ENCODE data around the gene FNTB. TPM values are rescaled to one million over a fixed set of nuclear protein-coding genes. Genes with fewer than 3 reads are reported as not detected.

Gene FNTB
- total and polyA plus RNA-seq, 2 donors (not counting 1 experiment from before 2014, with no cell fraction given), result 6.6 to 10.2 TPM

DNA sequence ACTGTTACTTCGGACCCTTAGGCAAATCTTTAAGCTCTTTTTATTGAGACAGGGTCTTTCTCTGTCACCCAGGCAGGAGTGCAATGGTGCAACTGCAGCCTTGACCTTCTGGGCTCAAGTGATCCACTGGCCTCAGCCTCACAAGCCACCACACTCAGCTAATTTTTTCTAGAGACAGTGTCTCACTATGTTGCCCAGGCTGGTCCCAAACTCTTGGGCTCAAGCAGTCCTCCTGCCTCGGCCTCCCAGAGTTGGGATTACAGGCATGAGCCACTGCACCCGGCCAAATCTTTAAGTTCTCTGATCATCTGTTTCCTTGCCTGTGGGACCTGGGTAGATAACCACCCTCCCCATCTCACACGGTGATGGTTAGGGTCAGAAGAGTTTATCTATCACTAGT, 41.8 kb upstream of the FNTB start:
- Mint-ChIP-seq H3K4me3 (no peak overlapping the region), H3K4me1 (peaks cover 24% of the 10 kb centered on the region), H3K9me3 (ENCODE audit: insufficient read depth) (no peaks in the 10 kb centered on the region), H3K27ac (no peak overlapping the region), H3K27me3 (no peaks in the 10 kb centered on the region)
- POLR2A ChIA-PET, result no interaction called here
- Histone ChIP-seq H3K9ac (ENCODE audit: low read length) (no peak overlapping the region), H3K27ac (ENCODE audit: low read length in 2 of 2) (no peak overlapping the region), H3K9me3 (ENCODE audit: control extremely low read depth in 1 of 3, control insufficient read depth in 2 of 3, insufficient read depth in 1 of 3, low read length in 2 of 3) (no peaks in the 10 kb centered on the region), H3K4me1 (ENCODE audit: control insufficient read depth in 2 of 2, insufficient read depth in 2 of 2, low read length in 2 of 2) (peaks cover 10 to 13% of the 10 kb centered on the region in 2 donors), H3K36me3 (replicated peaks in 1 of 2; ENCODE audit: control extremely low read depth in 1 of 2, control insufficient read depth in 1 of 2, extremely low read depth in 1 of 2, insufficient read depth in 2 of 2, low read length in 1 of 2) (peaks cover 0 to 9% of the 10 kb centered on the region in 2 experiments), H3K4me2 (replicated peaks; ENCODE audit: low read depth, low read length, poor library complexity, severe bottlenecking) (no peak overlapping the region), H3K79me2 (ENCODE audit: control insufficient read depth, insufficient read depth, low read length) (no peaks in the 10 kb centered on the region), H4K20me1 (ENCODE audit: control insufficient read depth, insufficient read depth, low read length, poor library complexity, severe bottlenecking) (no peaks in the 10 kb centered on the region), H3K27me3 (replicated peaks in 1 of 4; ENCODE audit: control extremely low read depth in 1 of 4, control insufficient read depth in 3 of 4, insufficient read depth in 4 of 4, low read length in 3 of 4) (no peaks in the 10 kb centered on the region), H2AFZ (ENCODE audit: insufficient read depth, low read depth, low read length, poor library complexity, severe bottlenecking) (no peak overlapping the region), H3K4me3 (ENCODE audit: control extremely low read depth in 1 of 5, extremely low read depth in 1 of 5, insufficient read depth in 1 of 5, low read depth in 2 of 5, low read length in 4 of 5) (no peak overlapping the region)
- intact Hi-C loops (cut with micrococcal nuclease), result no loop called here
- CTCF ChIA-PET, result no interaction called here
- DNase-seq, result no peak
- no peak for TF ChIP-seq EZH2 (IDR thresholded peaks at IDR 0.05; ENCODE audit: borderline replicate concordance, insufficient read depth, low read depth, low read length, poor library complexity, severe bottlenecking)
- TF ChIP-seq, protein P1, sequence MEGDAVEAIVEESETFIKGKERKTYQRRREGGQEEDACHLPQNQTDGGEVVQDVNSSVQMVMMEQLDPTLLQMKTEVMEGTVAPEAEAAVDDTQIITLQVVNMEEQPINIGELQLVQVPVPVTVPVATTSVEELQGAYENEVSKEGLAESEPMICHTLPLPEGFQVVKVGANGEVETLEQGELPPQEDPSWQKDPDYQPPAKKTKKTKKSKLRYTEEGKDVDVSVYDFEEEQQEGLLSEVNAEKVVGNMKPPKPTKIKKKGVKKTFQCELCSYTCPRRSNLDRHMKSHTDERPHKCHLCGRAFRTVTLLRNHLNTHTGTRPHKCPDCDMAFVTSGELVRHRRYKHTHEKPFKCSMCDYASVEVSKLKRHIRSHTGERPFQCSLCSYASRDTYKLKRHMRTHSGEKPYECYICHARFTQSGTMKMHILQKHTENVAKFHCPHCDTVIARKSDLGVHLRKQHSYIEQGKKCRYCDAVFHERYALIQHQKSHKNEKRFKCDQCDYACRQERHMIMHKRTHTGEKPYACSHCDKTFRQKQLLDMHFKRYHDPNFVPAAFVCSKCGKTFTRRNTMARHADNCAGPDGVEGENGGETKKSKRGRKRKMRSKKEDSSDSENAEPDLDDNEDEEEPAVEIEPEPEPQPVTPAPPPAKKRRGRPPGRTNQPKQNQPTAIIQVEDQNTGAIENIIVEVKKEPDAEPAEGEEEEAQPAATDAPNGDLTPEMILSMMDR (IDR thresholded peaks at IDR 0.05), result no peak
- no peak for ATAC-seq (ENCODE audit: low read depth)
- WGBS (ENCODE audit: insufficient coverage), result 100% methylated on average over 2 of the region's 4 CpGs

DNA sequence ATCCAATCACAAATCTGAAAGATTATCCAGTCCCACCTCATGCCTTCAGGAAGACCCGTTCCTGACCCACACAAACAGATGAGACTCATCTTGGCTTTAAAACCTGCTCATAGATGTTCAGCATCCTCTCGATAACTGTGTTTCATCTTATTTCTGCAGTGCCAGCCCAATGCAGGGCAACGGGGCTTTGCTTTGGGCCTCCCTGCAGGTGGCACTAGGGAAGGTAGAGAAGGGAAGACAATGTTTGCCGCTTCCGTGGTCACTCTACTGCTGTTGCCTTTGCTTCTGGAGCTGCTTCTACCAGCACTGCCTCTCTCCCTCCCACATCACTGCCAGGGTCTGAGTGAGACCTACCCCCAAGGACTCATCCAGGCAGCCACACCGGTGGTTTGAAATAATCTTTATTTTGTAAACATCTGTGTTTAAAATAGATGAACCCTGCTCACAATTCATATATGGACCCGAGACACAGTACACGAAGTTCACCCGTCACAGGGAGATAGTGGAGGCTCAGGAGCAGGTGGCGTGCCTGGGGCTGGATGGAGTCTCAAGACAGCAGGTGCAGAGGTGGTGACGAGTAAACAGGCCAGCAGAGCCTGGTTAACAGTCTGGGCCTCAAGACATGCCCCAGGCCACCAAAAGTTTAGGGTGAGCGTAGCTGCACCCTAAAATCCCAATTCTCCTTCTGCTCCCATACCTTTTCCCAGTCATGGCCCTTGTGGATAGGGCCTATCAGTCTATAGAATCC, 41.1 kb upstream of the FNTB start:
- no peak for TF ChIP-seq EZH2 (IDR thresholded peaks at IDR 0.05; ENCODE audit: borderline replicate concordance, insufficient read depth, low read depth, low read length, poor library complexity, severe bottlenecking)
- TF ChIP-seq, protein P1 (IDR thresholded peaks at IDR 0.05), result no peak
- Mint-ChIP-seq H3K27ac (no peak overlapping the region), H3K9me3 (ENCODE audit: insufficient read depth) (no peaks in the 10 kb centered on the region), H3K4me3 (no peak overlapping the region), H3K4me1 (peaks cover 24% of the 10 kb centered on the region), H3K27me3 (no peaks in the 10 kb centered on the region)
- Histone ChIP-seq H3K4me2 (replicated peaks; ENCODE audit: low read depth, low read length, poor library complexity, severe bottlenecking) (no peak overlapping the region), H3K4me1 (ENCODE audit: control insufficient read depth in 2 of 2, insufficient read depth in 2 of 2, low read length in 2 of 2) (peaks cover 10 to 13% of the 10 kb centered on the region in 2 donors), H4K20me1 (ENCODE audit: control insufficient read depth, insufficient read depth, low read length, poor library complexity, severe bottlenecking) (no peaks in the 10 kb centered on the region), H3K9me3 (ENCODE audit: control extremely low read depth in 1 of 3, control insufficient read depth in 2 of 3, insufficient read depth in 1 of 3, low read length in 2 of 3) (no peaks in the 10 kb centered on the region), H3K36me3 (replicated peaks in 1 of 2; ENCODE audit: control extremely low read depth in 1 of 2, control insufficient read depth in 1 of 2, extremely low read depth in 1 of 2, insufficient read depth in 2 of 2, low read length in 1 of 2) (peaks cover 0 to 4% of the 10 kb centered on the region in 2 experiments), H2AFZ (ENCODE audit: insufficient read depth, low read depth, low read length, poor library complexity, severe bottlenecking) (no peak overlapping the region), H3K27ac (ENCODE audit: low read length in 2 of 2) (no peak overlapping the region), H3K9ac (ENCODE audit: low read length) (no peak overlapping the region), H3K27me3 (replicated peaks in 1 of 4; ENCODE audit: control extremely low read depth in 1 of 4, control insufficient read depth in 3 of 4, insufficient read depth in 4 of 4, low read length in 3 of 4) (no peaks in the 10 kb centered on the region), H3K79me2 (ENCODE audit: control insufficient read depth, insufficient read depth, low read length) (no peaks in the 10 kb centered on the region), H3K4me3 (ENCODE audit: control extremely low read depth in 1 of 5, extremely low read depth in 1 of 5, insufficient read depth in 1 of 5, low read depth in 2 of 5, low read length in 4 of 5) (no peak overlapping the region)
- CTCF ChIA-PET, result no interaction called here
- intact Hi-C loops (cut with micrococcal nuclease), result no loop called here
- ATAC-seq (ENCODE audit: low read depth) (no peak), DNase-seq (no peak)
- POLR2A ChIA-PET, result no interaction called here
- 99% methylated on average over 7 of the region's 12 CpGs for WGBS (ENCODE audit: insufficient coverage)
